Activated CD4-positive, alpha-beta T cell treated with anti-CD3 and anti-CD28 coated beads, Interleukin-2, amount 50 U/mL, for 16 hours (primary cell): Measurements from ENCODE around the gene FARSA.
"Not testable (repeated sequence)": the region's sequence is repeated elsewhere in the genome, so short reads cannot be mapped to it uniquely, and the experiment has no call there.

ENCODE experiments used
- DNase-seq: peaks from one replicate; pipeline ENCODE4 v3.0.0-alpha.2; 2020

FARSA gene

DNA sequence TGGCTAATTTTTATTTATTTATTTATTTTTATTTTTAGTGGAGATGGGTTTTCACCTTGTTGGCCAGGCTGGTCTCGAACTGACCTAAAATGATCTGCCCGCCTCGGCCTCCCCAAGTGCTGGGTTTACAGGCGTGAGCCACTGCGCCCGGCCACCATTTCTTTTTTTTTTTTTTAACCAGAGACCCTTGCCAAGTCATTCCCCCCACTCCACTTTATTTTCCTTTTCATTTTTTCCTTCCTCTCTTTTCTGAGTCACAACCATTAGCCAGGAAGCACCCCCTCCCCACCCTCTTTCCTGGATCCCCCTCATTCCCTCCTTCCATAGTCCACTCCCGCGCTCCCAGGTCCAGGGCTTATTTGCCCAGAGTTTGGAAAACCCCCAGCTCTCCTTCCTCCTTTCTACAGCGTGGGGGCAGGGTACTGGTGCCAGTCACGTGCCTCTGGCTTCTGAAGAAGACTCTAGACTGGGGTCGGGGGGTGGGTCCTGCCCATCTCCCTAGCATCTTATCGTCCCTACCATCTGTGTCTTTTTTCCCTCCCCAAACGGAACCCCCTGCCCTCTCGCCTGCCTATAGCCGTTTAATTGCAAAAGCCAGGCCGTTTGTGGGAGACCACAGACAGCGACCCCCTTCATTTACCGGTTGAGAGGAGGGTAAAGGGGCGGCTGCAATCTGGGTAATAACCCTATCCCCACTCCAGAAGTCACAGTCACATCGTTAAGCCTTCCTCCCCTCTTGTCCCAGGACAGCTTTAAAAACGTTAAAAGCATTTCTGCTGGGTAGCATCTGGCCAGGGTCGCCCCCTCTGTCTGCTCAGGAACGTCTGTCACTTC lies 3.8 kb upstream of the FARSA start:
- DNase-seq = no peak

DNA sequence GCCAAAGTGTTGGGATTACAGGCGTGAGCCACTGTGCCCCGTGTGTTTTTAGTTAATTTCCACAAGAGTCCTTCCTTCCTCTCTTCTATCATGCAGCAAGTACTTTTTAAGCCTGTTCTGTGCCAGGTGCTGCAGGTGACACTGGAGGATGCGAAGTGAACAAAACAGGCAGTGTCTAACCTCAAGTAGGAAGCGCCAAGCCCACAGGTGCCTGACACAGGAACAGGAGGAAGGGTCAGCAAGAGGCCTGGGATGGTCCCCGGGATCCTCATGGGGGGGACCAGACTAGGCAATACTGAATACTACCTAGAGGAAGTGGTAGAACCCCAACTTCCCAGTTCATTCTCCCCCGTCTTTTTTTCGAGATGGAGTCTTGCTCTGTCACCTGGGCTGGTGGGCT lies 3.1 kb upstream of the FARSA start:
- no peak for DNase-seq

DNA sequence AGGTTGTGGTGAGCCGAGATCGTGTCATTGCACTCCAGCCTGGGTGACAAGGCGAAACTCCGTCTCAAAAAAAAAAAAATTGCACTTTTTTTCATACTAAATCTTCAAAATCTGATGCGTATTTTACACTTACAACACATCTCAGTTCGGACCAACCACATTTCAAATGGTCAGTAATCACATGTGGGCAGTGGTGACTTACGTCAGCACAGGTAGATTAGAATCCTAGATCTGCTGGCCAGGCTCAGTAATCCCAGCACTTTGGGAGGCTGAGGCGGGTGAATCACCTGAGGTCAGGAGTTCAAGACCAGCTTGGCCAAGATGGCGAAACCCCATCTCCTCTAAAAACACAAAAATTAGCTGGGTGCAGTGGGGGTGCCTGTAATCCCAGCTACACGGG lies 1.6 kb upstream of the FARSA start:
- no peak for DNase-seq

DNA sequence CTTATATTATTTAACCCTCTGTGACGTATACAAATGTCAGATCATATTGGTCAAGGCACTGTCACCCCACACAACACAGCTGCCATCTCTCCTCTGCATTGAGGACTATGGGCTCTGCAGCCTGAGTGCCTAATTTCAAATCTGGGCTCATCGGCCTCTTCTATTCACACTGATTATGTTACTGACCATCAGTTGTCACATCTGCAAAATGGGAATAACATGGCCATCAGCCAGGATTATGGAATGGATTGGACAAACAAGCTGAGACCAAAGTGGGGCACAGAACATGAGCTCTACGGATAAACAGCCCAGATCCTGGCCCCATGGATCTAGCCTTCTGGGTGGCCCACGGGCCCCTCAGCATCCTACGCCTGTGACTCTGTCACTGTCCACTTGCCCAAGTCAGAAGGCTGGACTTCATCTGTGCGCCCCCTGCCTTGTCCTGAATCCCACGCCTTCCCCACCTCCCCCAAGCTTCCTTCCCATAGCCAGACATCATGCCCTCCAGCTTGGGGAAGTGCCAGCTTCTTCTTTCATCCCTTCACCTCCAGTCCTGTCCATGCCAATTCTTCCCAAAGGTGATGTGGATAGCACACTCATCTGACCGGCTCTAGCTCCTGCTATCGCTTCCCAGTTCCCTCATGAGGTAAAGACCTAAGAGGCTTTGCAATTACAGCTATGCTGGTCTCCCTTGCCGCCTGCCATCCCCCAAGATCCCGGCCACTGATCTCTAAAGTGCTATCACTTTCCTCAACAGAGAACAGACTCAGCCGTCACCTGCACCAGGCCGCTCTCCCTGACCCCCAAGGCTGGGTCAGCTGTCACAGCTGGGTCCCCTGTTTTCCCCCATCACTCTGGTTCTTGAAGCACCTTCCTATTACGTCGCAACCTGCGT lies 872 bp downstream of the FARSA start:
- no peak for DNase-seq

GRCh38 chr19:12930002-12930645 lies 3.4 kb downstream of the FARSA start:
- DNase-seq = no peak

- no peak for DNase-seq
Measured at GRCh38 chr19:12924621-12925310, 8.7 kb downstream of the FARSA start.

DNA sequence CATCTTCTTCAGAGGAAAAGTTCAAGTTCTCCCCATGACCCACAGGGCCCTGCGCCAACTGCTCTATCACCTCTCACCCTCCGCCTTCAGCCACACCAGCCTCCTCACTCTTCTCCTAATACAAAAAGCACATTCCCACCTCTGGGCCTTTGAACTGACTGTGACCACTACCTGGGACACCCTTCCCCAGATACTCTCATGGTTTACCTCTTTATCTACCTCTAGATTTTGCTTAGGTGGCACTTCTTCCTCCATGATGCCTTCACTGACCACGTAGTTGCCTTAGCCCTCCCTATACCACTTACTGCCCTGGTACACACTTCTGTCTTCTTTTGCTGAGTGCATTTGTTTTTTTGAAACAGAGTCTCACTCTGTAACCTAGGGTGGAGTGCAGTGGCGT lies 10.6 kb downstream of the FARSA start:
- DNase-seq = no peak

- no peak for DNase-seq
Measured at GRCh38 chr19:12921047-12921446, 12.5 kb downstream of the FARSA start.

GRCh38 chr19:12918253-12918652 lies 15.3 kb downstream of the FARSA start:
- DNase-seq = no peak

DNA sequence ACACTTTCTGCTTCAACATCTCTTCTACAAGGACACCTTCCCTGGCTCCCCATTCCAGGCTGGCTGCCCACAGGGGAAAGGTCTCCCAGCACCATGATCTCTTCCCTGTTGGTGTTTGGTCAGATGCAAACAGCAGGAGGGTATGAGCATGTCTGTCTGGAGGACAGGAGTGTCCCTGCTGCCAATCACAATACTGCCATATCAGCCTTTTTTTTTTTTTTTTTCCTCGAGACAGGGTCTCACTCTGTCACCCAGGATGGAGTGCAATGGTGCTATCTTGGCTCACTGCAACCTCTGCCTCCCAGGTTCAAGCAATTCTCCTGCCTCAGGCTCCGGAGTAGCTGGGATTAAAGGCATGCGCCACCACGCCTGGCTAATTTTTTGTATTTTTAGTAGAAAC lies 17.7 kb downstream of the FARSA start:
- DNase-seq = not testable (repeated sequence)

DNA sequence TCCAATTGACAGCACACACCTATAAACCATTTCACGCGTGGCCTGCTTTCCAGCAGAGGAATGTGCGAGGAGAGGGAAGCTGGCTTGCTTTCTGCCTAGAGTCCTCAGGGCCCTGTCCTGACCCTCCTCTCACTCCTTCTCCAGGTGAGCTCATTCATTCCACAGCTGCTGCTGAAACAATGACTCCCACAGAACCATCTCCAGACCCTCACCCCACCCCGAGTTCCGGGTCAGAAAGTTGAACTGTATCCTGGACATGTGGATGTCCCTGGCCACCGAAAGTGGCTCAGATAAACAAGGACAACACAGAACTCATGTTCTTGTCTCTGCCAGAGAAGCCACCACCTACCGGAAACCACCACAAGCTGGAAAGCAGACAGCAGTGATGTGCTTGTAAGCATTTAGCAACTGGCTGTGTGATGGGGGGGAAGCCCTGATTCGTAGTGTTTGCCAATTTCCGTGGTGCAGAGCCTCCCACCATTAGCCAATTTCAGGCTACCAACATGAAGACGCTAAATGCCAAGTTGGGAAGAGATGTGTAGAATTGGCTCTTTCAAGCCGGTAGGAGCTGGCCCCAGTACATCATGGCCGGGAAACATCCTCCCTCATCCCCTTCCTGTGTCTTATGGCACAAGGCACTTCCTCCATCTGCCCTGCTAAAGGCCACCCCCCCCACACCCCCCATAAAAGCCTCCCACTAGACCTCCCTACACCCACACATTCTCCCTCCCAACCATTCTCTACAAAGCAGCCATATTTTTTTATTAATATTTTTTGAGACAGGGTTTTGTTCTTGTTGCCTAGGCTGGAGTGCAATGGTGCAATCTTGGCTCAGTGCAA lies 19.4 kb downstream of the FARSA start:
- peak; percentile 48 for DNase-seq

GRCh38 chr19:12913011-12913561 lies 20.4 kb downstream of the FARSA start:
- no peak for DNase-seq

DNA sequence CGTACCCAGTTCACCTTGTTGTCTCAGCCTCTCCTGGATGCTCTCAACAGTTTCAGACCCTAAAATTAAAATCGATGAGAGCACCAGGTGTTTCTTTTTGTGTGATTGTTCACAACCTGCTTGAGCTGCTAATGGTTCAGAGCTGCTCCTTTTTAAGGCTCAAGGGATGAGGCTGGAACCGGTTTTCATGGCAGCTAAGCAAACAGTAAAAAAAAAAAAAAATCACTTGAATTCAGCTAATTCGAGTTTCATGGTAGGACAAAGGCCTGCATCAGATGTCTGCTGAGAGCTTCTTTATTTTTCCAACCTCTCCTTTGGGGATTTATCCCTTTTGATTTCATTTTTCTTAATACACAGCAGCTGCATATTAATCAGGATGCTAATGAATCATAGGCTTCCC lies 20.9 kb downstream of the FARSA start:
- DNase-seq = no peak

- DNase-seq = no peak
Measured at GRCh38 chr19:12907166-12907565, 26.3 kb downstream of the FARSA start.

DNA sequence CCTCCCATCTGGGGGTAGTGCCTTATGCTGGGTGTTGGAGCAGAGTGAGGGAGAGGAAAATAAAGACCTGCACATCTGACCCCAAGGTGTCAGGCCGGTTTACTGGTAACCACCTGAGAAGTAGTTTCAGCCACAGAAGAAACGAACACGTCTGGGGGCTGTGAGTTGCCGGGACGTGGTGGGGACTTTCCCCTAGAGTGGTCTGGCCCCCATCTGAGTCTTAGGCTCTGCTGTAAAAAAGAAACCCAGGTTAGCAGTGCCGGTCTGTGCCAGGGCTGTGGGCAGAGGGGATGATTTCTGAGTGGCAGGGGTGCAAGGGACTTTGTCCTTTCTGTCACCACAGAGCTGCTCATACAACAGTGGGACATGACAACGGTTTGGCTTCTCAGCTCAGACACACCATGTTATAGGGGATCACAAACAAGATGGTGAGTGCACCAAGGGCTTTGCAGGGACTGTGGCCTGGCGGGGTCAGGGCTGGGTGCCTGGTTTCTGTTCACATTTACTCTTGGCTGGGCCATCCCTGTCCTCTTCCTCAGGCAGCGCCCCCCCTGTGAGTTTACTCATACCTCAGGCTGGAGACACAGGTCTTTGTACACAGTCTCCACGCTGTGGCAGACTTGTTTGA lies 33.5 kb downstream of the FARSA start:
- DNase-seq = peak; percentile 65

DNA sequence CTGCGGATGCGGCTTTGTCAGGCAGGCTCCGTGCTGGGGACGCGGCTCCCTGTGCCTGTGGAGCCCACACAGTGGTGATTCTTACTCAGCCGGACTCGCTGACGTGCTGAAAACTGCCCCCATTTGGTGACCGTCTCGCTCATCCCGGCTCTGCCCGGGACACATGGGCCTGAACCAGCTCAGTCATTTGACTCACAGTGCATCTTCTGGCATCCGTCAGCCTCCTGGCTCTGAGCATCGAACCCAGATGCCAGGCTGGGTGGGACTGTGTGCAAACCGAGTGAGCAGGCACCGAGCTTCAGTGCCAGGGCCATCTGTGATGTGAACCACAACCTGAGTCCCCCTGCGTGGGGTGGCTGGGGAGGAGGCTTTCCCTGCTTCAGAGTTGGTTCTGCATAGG lies 37.1 kb downstream of the FARSA start:
- DNase-seq = no peak

GRCh38 chr19:12893582-12893981 lies 39.9 kb downstream of the FARSA start:
- DNase-seq = no peak

- no peak for DNase-seq
Measured at GRCh38 chr19:12891553-12892021, 41.9 kb downstream of the FARSA start.

DNA sequence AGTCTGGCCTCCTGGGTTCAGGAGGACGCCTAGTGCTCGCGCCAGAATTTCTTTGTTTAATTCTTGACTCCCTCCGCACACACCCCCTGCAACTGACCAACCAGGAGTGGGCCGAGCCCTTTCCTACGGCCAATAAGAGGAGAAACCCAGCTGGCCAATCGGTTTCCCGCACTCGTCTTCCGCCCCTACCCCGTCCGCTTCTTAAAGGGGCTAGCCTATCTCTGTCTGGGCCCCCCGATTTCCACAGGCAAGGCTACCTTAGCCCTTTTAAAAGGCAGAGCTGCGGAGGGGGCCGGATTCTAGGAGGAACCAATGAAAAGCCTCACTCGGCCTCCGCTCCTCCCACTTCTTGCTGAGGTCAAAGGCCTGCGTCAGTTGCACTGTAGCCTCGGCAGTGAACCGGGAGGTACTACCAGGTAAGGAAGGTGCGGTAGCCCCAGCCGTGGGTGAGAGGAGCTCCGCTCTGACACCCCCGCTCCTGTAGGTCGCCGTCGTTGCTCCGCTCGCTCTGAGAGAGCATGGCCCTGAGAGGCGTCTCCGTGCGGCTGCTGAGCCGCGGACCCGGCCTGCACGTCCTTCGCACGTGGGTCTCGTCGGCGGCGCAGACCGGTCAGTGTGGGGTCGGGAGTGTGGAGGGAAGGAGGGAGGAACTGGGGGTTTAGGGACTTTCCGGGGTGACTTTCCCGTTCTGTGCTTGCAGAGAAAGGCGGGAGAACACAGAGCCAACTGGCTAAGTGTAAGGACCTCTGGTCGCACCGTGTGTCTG lies 42.5 kb downstream of the FARSA start, which contains the start of gene GCDH:
Gene GCDH, plus strand, starts transcription at position 374 of the 766 bp plus-strand sequence. Its CDS starts 145 bp downstream, at position 519.
- DNase-seq = peak; percentile 99

DNA sequence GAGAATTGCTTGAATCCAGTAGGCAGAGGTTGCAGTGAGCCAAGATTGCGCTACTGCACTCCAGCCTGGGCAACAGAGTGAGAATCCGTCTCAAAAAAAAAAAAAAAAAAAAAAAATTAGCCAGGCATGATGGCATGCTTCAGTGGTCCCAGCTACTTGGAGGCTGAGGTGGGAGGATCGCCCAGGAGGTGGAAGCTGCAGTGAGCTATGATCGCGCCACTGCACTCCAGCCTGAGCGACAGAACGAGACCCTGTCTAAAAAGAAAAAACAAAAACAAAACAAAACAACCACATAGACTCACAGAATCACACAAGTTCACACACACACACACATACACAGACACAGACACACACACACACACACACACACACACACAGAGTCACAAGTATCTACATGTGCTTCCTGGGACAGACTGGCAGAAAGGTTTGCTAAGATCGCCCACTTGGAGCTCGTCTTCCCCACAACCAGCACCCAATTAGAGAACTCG lies 43.2 kb downstream of the FARSA start:
- not testable (repeated sequence) for DNase-seq
